ENCODE measurements around the gene F2RL3.
A peak's percentile ranks its signal among the peaks of the same experiment; 100 is the strongest.

F2RL3 gene

GRCh38 chr19:16896146-16897028, 7.6 kb downstream of the F2RL3 start:
- DNase-seq: no peak

- DNase-seq: peak in 3 of 4 experiments; percentile 45 to 48 (median 47)
Observed at GRCh38 chr19:16897029-16897855, 8.4 kb downstream of the F2RL3 start.

- DNase-seq: no peak
Observed at GRCh38 chr19:16897856-16898161, 9.0 kb downstream of the F2RL3 start.

- DNase-seq: no peak
Observed at GRCh38 chr19:16898361-16899015, 9.7 kb downstream of the F2RL3 start.

- no peak for DNase-seq
Observed at GRCh38 chr19:16899566-16900075, 10.8 kb downstream of the F2RL3 start.

GRCh38 chr19:16901491-16902175, 12.8 kb downstream of the F2RL3 start:
- no peak for DNase-seq

- no peak for DNase-seq
Observed at GRCh38 chr19:16902545-16902944, 13.7 kb downstream of the F2RL3 start.

- no peak for DNase-seq
Observed at GRCh38 chr19:16903347-16903746, 14.5 kb downstream of the F2RL3 start.

- no peak for DNase-seq
Observed at GRCh38 chr19:16904599-16904998, 15.8 kb downstream of the F2RL3 start.

GRCh38 chr19:16908759-16909158, 20.0 kb downstream of the F2RL3 start:
- DNase-seq: no peak

- DNase-seq: no peak
Observed at GRCh38 chr19:16911046-16911445, 22.2 kb downstream of the F2RL3 start.

GRCh38 chr19:16912780-16913179, 24.0 kb downstream of the F2RL3 start:
- DNase-seq: no peak

GRCh38 chr19:16914421-16914820, 25.6 kb downstream of the F2RL3 start:
- DNase-seq: no peak

- no peak for DNase-seq
Observed at GRCh38 chr19:16915135-16915534, 26.3 kb downstream of the F2RL3 start.

- DNase-seq: no peak
Observed at GRCh38 chr19:16915734-16916133, 26.9 kb downstream of the F2RL3 start.

GRCh38 chr19:16917401-16917800, 28.6 kb downstream of the F2RL3 start:
- DNase-seq: no peak

- no peak for DNase-seq
Observed at GRCh38 chr19:16919496-16919895, 30.7 kb downstream of the F2RL3 start.

GRCh38 chr19:16920816-16921529, 32.2 kb downstream of the F2RL3 start:
- no peak for DNase-seq

GRCh38 chr19:16921766-16922591, 33.2 kb downstream of the F2RL3 start:
- no peak for DNase-seq

GRCh38 chr19:16922592-16922934, 33.8 kb downstream of the F2RL3 start:
- DNase-seq: no peak

GRCh38 chr19:16922949-16923348, 34.1 kb downstream of the F2RL3 start:
- no peak for DNase-seq
